ENCODE results near the gene ZBTB38.
A peak's percentile ranks its signal among the peaks of the same experiment; 100 is the strongest.

Gene ZBTB38

GRCh38 chr3:141386611-141387111, 18.4 kb downstream of the ZBTB38 start:
- DNase-seq (ENCODE audit: low read depth, low spot score), result no peak

GRCh38 chr3:141387516-141387915, 19.2 kb downstream of the ZBTB38 start:
- no peak for DNase-seq (ENCODE audit: low read depth, low spot score)

GRCh38 chr3:141388395-141388794, 20.1 kb downstream of the ZBTB38 start:
- DNase-seq (ENCODE audit: low read depth, low spot score), result no peak

GRCh38 chr3:141388823-141389621, 20.7 kb downstream of the ZBTB38 start:
- DNase-seq (ENCODE audit: low read depth, low spot score), result no peak

- DNase-seq (ENCODE audit: low read depth, low spot score), result no peak
These were observed 21.4 kb downstream of the ZBTB38 start for GRCh38 chr3:141389703-141390102.

- no peak for DNase-seq (ENCODE audit: low read depth, low spot score)
These were observed 22.4 kb downstream of the ZBTB38 start for GRCh38 chr3:141390747-141391146.

GRCh38 chr3:141391298-141391990, 23.1 kb downstream of the ZBTB38 start:
- no peak for DNase-seq (ENCODE audit: low read depth, low spot score)

GRCh38 chr3:141391991-141392316, 23.6 kb downstream of the ZBTB38 start:
- no peak for DNase-seq (ENCODE audit: low read depth, low spot score)

- DNase-seq (ENCODE audit: low read depth, low spot score), result no peak
These were observed 24.1 kb downstream of the ZBTB38 start for GRCh38 chr3:141392416-141392815.

GRCh38 chr3:141392897-141393734, 24.8 kb downstream of the ZBTB38 start:
- DNase-seq (ENCODE audit: low read depth, low spot score), result peak; percentile 95

GRCh38 chr3:141393735-141394076, 25.4 kb downstream of the ZBTB38 start:
- DNase-seq (ENCODE audit: low read depth, low spot score), result no peak

- no peak for DNase-seq (ENCODE audit: low read depth, low spot score)
These were observed 26.3 kb downstream of the ZBTB38 start for GRCh38 chr3:141394560-141394959.

- no peak for DNase-seq (ENCODE audit: low read depth, low spot score)
These were observed 26.8 kb downstream of the ZBTB38 start for GRCh38 chr3:141395005-141395589.

- DNase-seq (ENCODE audit: low read depth, low spot score), result no peak
These were observed 29.7 kb downstream of the ZBTB38 start for GRCh38 chr3:141397996-141398395.

GRCh38 chr3:141399200-141399599, 30.9 kb downstream of the ZBTB38 start:
- DNase-seq (ENCODE audit: low read depth, low spot score), result no peak

- DNase-seq (ENCODE audit: low read depth, low spot score), result peak; percentile 36
These were observed 32.0 kb downstream of the ZBTB38 start for GRCh38 chr3:141400073-141400971.

GRCh38 chr3:141401095-141401494, 32.8 kb downstream of the ZBTB38 start:
- no peak for DNase-seq (ENCODE audit: low read depth, low spot score)

- peak; percentile 49 for DNase-seq (ENCODE audit: low read depth, low spot score)
These were observed 33.5 kb downstream of the ZBTB38 start for GRCh38 chr3:141401573-141402475.

- DNase-seq (ENCODE audit: low read depth, low spot score), result peak; percentile 79
These were observed 34.3 kb downstream of the ZBTB38 start for GRCh38 chr3:141402476-141403171.

All from ELF-1 (cell line).